ENCODE data around the gene PBX1. TPM values are rescaled to one million over a fixed set of nuclear protein-coding genes. Genes with fewer than 3 reads are reported as not detected.

The PBX1 gene
- total and polyA plus RNA-seq, 4 donors = 2.2 to 17.3 (median 5.1) TPM

GRCh38 chr1:164569241-164569640 lies 10.3 kb downstream of the PBX1 start:
- Histone ChIP-seq H3K27ac (ENCODE audit: low read depth in 1 of 2, low read length in 2 of 2) (no peak overlapping the region), H3K36me3 (ENCODE audit: control insufficient read depth in 4 of 4, insufficient read depth in 3 of 4, low read depth in 1 of 4, low read length in 3 of 4) (no peaks in the 10 kb centered on the region), H3K4me3 (ENCODE audit: low read depth in 1 of 3, low read length in 3 of 3) (no peak overlapping the region), H3K9me3 (ENCODE audit: control insufficient read depth in 4 of 4, low read length in 3 of 4) (no peaks in the 10 kb centered on the region), H3K27me3 (ENCODE audit: control insufficient read depth in 4 of 4, insufficient read depth in 4 of 4, low read length in 3 of 4) (no peaks in the 10 kb centered on the region), H3K4me1 (ENCODE audit: control insufficient read depth in 4 of 4, insufficient read depth in 4 of 4, low read length in 3 of 4) (peaks cover 0 to 1% (median 0%) of the 10 kb centered on the region in 4 donors), H3K9ac (ENCODE audit: low read depth in 1 of 2, low read length in 2 of 2) (no peak overlapping the region)
- TF ChIP-seq ZBTB33 (IDR thresholded peaks at IDR 0.05) (no peak), FOXA2 (IDR thresholded peaks at IDR 0.05) (no peak), YY1 (IDR thresholded peaks at IDR 0.05) (no peak), SP1 (IDR thresholded peaks at IDR 0.05) (no peak), NR2F2 (IDR thresholded peaks at IDR 0.05) (no peak), HNF4G (IDR thresholded peaks at IDR 0.05) (no peak), CTCF (IDR thresholded peaks at IDR 0.05; ENCODE audit: low read depth, low read length, missing input control) (no peak), TAF1 (conservative IDR thresholded peaks at IDR 0.05) (no peak), GABPA (IDR thresholded peaks at IDR 0.05 in 1 of 2, conservative IDR thresholded peaks at IDR 0.05 in 1 of 2) (no peak), JUND (IDR thresholded peaks at IDR 0.05) (no peak), RAD21 (IDR thresholded peaks at IDR 0.05) (no peak), ATF3 (IDR thresholded peaks at IDR 0.05) (no peak), REST (IDR thresholded peaks at IDR 0.05) (no peak), EGR1 (IDR thresholded peaks at IDR 0.05; ENCODE audit: low read depth in 2 of 2) (no peak), FOXA1 (IDR thresholded peaks at IDR 0.05) (no peak), HNF4A (conservative IDR thresholded peaks at IDR 0.05) (no peak), RXRA (IDR thresholded peaks at IDR 0.05) (no peak), MAX (IDR thresholded peaks at IDR 0.05) (no peak)
- WGBS = 97% methylated on average over 2 of the region's 2 CpGs
- no peak for DNase-seq (ENCODE audit: low spot score)
